Activated CD4-positive, CD25-positive, alpha-beta regulatory T cell treated with anti-CD3 and anti-CD28 coated beads, Interleukin-2, amount 50 U/mL, for 72 hours (primary cell): ENCODE measurements around the gene HYOU1.
"Not testable (repeated sequence)": the region's sequence is repeated elsewhere in the genome, so short reads cannot be mapped to it uniquely, and the experiment has no call there.

Experiments
- DNase-seq: peaks from one replicate; pipeline ENCODE4 v3.0.0; 2021

Gene HYOU1

DNA sequence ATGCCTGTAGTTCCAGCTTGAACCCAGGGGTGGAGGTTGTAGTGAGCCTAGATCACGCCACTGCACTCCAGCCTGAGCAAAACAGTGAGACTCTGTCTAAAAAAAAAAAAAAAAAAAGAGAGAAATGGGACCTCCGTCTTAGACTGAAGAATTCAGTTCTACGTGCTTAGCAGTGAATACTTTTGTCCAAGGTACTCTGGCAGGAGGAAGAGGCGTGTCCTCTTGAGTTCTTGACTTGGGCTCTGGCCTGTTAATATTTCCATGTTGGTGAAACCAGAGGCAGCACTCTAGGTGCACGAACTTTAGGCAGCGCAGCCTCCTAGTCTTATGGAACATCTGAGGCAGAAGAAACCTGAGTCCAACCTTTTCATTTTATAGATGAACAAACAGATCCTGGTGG, 30.1 kb upstream of the HYOU1 start:
- no peak for DNase-seq

DNA sequence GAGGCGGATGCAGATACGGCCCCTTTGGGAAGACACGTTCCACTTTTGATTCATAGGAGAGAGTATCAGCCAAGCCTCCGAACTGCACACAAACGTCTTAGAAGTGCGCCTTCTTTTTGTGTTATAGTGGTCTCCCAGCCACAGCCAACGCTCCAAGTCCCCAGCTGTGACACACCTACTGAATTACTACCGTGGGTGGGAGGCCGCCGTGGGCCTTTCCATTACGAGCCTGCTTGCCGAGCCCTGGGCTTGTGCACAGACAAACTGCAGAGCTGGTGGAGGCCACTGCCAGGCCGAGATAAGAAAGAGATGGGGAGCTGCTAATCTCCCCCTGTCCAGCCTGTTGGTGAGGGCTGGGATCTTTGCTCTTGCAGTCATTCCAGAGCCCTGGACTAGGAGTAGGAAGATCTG, 28.4 kb upstream of the HYOU1 start:
- no peak for DNase-seq

DNA sequence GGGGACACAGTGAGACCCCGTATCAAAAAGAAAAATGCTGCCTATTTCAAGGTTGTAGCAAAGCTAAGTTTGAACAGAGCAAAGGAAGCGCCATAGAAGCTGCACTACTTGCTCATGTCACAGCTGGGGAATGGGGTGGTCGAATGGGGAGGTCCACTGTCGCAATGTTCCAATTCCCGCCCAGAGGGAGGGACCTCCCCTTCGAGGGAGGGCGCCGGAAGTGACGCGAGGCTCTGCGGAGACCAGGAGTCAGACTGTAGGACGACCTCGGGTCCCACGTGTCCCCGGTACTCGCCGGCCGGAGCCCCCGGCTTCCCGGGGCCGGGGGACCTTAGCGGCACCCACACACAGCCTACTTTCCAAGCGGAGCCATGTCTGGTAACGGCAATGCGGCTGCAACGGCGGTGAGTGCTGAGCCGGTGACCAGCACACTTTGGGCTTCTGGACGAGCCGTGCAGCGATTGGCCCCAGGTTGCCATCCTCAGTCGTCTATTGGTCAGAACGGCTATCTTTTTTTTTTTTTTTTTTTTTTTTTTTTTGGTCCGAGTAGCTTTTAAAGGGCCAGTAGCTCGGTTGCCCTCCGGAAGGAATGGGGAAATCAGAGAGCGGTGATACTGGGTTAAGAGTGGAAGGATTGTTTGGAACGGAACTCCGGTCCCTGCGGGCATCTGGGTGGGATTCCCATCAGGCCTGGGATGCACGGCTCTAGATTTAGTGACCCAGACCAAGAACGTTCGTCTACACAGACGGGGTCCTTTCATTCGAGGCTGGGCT, 27.8 kb upstream of the HYOU1 start, which contains the start of gene HMBS:
Gene HMBS (plus strand): TSS at position 219 of the 774 bp plus-strand sequence. CDS start 153 bp downstream, at position 372.
- DNase-seq = peak; percentile 89

DNA sequence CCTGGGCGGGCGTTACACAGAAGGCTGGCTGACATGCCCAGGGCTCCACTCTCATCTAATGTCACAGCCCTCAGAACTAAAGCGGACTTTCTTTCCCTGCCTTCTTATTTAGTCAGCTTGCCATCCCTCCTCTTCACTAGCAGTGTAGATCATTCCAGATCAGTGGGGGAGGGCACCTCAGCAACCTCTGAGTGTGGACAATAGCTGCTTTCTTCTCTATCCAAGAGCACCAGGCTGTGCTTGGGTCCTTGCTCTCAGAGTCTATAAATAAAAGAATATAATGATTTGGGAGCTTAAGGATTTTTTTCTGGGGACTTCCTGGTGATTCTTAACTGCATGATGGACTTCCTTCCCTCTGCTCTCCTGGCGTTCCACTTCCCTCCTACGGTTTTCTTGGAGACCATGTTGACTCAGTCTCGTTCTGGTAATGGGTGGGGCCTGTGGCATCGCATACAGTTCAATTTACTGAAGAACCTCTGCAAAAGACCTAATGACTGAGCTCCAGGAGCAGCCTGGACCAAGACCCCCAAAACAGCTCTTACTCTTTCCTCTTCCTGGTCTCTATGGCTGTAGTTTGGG, 24.8 kb upstream of the HYOU1 start:
- no peak for DNase-seq

DNA sequence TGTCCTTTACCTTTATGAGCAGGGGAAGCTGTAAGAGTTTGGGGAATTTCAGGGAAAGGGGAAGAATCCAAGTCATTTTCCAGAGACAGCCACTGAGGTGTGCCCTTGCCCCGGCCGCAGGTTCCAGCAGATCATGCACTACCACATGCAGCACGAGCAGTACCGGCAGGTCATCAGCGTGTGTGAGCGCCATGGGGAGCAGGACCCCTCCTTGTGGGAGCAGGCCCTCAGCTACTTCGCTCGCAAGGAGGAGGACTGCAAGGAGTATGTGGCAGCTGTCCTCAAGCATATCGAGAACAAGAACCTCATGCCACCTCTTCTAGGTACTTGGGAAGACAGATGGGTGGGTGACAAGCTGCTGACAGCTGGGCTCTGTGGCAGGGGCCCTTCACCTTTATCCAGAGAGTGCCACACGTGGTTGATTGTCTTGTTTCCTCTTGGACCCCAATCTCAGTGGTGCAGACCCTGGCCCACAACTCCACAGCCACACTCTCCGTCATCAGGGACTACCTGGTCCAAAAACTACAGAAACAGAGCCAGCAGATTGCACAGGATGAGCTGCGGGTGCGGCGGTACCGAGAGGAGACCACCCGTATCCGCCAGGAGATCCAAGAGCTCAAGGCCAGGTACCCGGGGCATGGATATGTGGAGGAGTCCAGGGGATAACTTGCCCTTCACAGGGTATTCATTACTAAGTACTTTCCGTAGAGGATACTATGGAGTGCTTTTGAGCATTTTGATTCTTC, 21.8 kb upstream of the HYOU1 start:
- DNase-seq = no peak

DNA sequence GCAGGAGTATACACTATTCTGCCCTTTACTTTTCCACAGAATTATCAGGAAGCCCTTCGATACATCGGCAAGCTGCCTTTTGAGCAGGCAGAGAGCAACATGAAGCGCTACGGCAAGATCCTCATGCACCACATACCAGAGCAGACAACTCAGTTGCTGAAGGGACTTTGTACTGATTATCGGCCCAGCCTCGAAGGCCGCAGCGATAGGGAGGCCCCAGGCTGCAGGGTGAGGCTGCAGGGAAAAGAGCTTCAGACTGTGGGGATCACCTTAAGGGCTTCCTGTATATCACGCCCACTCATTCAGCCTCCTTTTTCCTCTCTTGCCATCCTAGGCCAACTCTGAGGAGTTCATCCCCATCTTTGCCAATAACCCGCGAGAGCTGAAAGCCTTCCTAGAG, 20.8 kb upstream of the HYOU1 start:
- no peak for DNase-seq

DNA sequence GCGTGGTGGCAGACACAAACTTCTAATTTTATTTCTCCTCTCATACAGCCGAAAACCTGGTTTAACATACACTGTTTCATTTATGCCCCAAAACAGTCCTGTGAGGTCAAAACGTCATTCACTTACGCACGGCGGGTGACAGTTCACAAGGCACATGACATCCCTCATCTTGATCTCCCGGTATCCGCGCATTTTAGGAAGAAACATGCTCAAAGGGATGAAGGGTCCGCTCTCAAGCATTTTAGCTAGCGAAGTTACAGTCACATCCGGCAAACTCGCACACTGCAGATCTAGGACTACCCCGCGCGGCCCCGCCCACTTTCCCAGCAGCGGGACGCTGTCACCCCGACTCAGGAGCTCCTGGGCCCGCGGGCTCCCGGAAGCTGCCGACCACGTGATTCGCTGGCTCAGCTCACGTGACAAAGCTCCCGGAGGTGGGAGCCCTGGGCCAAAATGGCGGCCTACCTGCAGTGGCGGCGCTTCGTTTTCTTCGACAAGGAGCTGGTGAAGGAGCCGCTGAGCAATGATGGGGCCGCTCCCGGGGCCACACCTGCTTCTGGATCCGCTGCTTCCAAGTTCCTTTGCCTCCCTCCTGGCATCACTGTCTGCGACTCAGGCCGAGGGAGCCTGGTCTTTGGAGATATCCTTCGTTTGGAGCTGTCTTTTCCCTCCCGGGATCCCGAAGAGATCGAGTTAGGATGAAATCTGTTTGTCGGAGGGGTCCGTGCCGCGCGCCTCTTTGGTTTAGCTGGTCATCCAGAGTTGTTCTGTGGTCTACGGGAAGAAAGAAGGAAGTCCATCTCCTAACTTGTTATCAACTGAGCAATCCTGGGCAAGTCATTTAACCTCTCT, 10.6 kb upstream of the HYOU1 start, which contains the start of gene VPS11:
Gene VPS11 (plus strand): TSS at position 448 of the 852 bp plus-strand sequence. CDS start 6 bp downstream, at position 454.
- peak; percentile 97 for DNase-seq

DNA sequence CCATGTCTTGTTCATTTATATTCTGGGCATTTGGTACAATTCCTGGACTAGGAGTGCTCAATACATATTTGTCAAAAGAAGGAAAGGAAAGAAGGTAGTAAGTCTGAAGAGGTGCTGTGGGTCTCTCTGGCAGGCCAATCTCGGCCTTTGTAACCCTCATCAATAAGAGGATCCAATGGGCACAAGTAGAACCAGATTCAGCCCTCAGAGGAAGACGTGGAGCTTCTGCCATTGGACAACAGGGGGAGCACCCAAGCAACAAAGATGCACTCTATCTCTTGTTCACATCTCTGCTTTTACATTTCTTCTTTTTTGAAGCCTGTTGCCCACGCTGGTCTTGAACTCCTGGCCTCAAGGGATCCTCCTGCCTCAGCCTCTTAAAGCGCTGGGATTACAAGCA, 8.4 kb upstream of the HYOU1 start:
- no peak for DNase-seq

DNA sequence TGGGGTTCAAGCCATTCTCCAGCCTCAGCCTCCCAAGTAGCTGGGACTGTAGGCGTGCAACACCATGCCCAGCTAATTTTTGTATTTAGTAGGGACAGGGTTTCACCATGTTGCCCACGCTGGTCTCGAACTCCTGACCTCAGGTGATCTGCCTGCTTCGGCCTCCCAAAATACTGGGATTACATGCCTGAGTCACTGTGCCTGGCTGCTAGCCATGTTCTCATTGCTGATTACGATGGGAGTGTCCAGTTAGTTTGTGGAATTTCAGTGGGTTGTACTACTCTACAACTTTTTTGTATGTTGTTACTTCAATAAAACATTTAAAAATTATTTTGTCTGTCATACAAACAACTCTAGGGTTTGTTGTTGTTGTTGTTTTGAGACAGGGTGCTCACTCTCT, 5.8 kb upstream of the HYOU1 start:
- DNase-seq = no peak

DNA sequence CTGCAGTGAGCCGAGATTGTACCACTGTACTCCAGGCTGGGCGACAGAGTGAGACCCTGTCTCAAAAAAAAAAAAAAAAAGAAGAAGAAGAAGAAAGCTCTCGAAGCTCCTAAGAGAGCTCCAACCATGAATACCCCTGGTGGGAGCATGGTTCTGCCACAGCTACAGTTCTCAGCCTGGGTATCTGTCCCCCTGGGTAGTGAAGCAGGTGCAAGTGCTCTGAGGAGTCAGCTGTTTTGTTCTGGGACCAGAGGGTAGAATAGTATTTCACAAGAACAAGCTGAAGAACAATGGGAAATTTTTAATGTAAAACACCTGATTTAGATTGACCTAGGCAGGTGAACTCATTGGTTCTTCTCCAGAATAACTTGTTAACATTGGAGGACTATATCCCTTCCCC, 4.3 kb upstream of the HYOU1 start:
- no peak for DNase-seq

DNA sequence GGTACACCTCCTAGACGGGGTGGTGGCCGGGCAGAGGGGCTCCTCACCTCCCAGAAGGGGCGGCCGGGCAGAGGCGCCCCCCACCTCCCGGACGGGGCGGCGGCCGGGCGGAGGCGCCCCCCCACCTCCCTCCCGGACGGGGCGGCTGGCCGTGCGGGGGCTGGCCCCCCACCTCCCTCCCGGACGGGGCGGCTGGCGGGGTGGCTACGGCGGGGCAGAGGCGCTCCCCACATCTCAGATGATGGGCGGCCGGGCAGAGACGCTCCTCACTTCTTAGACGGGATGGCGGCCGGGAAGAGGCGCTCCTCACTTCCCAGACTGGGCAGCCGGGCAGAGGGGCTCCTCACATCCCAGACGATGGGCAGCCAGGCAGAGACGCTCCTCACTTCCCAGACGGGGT, 2.1 kb upstream of the HYOU1 start:
- DNase-seq = not testable (repeated sequence)

DNA sequence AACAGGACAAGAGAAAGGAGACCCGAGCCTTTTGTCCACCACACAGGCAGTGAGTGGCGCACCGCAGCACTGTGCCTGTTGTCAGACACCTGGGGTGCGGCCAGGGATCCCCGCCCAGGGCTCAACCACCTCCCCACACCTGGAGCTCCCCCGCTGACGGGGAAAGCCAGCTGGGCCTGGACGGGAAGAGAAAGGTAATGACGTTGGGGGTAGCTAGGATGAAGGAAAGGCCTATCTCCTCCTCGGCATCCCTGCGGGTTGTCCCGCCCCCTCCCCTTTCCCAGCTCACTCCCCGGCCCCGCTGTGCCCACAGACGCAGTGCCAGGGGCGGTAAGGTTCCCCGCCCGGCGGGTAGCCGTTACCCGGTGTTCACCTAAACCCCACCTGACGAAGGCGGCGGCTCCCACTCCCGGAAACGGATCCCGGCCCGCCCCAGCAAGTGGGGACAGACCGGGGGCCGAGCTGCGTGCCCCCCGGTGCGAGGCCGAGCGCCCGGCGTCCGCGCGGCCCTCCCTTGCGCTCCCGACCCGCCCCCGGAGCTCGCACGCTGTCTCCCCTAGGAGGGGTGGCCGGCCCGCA, 495 bp downstream of the HYOU1 start:
- DNase-seq = peak; percentile 40

DNA sequence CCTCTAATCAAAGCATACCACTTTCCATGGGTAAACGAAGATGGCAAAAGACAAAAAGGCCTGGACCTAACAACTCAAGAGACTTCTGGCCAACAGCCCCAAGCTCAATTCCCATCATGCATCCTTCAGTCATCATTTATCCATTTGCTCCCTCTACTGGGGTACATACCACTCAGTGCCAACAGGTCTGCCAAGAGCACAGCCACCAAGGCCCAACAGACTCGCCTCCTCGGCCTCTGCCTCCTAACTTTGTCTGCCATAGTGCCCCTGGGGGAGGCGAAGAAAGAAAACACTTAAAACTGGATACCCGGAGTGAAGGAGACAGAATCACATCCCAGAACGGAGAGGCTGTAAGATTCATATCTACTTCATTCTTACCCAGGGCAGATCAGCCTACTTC, 1.1 kb downstream of the HYOU1 start:
- no peak for DNase-seq

DNA sequence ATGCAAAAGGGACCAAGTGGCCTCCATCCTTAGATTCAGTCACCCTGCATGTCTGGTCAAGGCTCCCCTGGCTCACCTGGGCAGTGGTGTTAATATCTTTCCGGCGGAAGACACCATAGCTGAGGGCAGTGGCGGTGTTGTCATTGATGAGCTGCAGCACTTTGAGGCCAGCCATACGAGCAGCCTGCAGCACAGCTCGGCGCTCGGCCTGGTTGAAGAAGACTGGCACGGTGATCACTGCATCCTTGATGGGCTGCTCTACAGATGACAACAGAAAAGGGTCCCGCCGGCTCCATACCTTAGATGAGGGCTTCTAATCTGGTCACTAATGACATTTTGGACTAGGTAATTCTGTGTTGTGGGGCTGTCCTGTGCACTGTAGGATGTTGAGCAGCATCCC, 2.6 kb downstream of the HYOU1 start:
- no peak for DNase-seq

DNA sequence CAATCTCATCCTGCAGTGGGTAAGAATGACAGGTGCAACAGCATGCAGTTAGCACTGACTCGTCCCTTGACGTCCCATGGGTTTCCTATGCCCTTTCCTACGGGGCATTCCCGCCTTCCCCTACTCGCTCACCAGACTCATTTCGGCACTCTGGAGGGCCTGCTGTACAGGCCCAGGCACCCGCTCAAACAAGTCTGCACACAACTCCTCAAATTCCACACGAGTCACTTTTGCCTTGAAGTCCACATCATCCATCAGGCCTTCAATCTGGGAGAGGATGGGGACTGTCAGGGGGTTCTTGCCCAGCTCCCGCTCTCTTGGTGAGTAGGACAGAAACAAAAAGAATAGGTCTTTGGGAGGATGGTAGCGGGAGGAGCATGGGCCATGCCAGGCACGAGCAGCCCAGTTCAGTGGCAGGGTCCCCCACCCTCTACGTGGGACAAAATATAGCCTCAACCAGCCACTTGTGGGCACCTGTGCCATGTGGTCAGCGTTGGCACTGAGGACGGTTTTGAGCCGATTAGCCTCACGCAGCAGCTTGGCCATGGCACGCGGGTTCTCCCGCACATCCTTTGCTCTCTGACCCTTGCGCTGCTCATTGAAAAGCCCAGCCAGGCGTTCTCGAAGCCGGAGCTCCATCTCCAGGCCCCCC, 4.7 kb downstream of the HYOU1 start:
- DNase-seq = no peak

DNA sequence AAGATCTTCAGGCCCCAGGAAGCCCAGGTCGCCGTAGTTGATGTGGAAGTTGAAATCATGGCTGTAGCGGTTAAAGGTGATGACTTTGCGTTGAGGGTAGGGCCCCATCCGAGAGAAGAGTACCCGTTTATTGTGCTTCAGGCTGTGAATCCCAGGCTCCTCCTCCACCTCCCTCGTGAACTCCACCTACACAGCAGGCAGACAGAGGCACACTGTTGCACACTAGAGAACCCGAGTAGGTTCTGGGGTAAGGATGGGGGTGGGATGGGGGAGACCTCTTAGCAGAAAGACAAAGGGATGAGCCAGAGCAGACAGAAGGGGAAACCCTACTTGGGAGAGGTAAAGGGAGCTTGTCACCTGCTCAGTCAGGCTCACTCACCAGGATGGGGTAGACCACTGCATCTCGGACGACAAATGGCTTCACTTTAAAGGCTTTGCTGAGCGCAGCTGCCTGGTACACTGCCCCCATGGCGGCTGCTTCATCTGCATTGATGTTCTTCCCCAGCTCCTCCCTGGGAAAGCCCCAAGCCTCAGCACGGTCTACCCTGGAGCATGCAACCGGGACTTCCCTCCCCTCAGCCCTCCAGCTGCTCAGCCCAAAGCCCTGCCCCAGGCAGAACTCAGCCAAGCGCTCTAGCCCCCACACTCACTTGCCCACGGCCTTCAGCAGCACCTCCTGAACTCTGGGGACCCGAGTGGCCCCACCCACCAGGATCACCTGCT, 5.4 kb downstream of the HYOU1 start:
- DNase-seq = no peak

DNA sequence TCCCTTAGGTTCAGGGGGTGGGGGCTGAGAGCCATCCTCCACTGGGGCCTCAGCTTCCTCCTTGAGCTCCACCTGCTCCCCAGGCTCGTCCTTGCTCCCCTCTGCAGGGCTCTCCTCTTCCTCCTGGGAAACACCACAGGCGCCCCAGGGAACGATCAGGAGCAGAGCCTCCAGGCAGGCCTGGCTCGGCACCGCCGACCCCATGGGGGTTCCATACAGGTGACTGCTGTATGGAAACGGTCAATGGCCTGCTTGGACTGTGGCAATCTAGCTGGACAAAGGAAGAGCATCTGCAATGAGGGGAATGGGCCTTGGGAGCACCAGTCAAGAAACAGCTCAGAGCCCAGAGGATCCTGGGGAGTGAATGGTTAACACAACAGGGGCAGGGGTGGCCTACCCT, 7.9 kb downstream of the HYOU1 start:
- DNase-seq = no peak

DNA sequence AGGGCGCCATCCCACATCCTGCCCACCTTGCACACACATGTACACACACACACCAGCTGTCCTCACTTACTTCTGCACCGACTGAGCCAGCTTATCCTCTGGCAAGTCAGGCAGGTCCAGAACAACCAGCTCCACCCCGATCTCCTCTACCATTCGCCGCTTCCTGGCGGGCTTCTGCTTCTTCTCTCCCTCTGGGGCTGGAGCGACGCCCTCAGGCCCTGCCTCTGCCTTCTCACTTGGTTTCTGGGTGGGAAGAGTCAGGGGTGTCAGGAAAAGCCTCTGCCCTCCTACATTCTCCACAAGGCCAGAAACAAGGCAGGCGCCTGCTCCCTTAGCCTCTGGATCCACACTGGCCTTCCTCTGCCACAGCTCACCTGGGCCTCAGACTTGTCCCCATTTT, 8.4 kb downstream of the HYOU1 start:
- no peak for DNase-seq

DNA sequence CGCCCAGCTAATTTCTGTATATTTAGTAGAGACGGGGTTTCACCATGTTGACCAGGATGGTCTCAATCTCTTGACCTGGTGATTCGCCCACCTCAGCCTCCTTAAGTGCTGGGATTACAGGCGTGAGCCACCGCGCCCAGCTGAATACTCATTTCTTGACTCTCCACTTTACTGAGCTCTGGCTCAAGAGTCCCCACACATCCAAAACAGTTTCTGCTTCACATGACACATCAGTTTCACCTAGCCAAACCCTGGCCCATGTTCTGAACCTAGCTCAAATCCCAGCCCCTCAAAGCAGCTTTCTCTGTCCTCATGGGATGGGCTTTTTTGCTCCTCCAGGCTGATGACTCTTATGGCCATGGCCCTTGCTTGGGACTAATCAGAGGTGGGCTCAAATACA, 9.8 kb downstream of the HYOU1 start:
- no peak for DNase-seq

DNA sequence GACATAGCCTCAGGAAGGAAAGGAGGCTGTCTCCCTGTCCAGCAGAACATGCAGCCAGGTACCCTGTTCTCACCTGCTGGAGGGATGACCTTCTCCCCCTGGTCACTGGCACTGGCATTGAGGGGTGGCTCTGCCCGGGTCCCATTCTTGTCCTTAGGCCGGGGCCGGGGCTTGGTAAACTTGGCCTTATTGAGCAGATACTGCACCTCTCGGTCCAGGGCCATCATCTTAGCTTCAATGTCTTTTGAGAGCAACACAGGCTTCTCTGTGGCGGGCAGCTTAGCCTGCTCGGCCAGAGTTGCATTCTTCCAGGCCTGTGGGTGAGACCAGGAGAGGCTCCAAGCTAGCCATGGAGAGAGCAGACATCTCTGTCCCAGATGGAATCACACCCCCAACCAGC, 10.5 kb downstream of the HYOU1 start:
- no peak for DNase-seq

DNA sequence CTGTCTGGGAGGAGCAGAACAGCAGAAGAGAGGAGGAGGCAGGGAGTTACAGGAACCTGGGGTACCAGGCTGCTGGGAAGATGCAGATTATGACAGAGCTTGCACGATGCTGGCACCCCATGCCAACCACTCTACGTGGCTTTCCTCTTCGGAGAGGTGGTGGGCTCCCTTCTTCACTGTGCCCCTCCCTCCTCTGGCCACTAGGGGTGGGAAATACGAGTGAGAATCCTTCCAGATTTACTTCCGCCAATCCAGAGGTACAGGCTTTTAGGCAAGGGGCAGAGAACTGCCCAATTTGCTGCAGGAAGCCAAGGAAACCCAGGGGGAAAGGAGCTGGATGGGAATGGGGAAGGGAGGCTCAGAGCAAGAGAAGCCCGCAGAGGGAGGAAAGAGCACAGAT, 12.3 kb downstream of the HYOU1 start:
- DNase-seq = no peak
